Measurements from ENCODE around the gene CDK14.

The CDK14 gene

GRCh38 chr7:91083855-91084644 lies 487.9 kb downstream of the CDK14 start:
- Histone ChIP-seq H3K79me2 (ENCODE audit: low read length) (no peaks in the 10 kb centered on the region), H3K36me3 (replicated peaks; ENCODE audit: low read depth, low read length) (no peaks in the 10 kb centered on the region), H3K4me3 (ENCODE audit: low read length) (no peak overlapping the region), H3K4me1 (ENCODE audit: low read length) (peaks cover 10% of the 10 kb centered on the region), H3K27me3 (ENCODE audit: low read depth, low read length) (peaks cover 5% of the 10 kb centered on the region; the same call in 1 of the 2 replicates), H3K9ac (ENCODE audit: low read length) (no peak overlapping the region), H3K4me2 (ENCODE audit: low read length) (no peak overlapping the region), H4K20me1 (ENCODE audit: insufficient read depth, low read length) (no peaks in the 10 kb centered on the region), H2AFZ (ENCODE audit: low read depth, low read length) (no peak overlapping the region), H3K9me3 (ENCODE audit: insufficient read depth, low read length) (no peaks in the 10 kb centered on the region), H3K27ac (ENCODE audit: low read length) (no peak overlapping the region)
- TF ChIP-seq CTCF (IDR thresholded peaks at IDR 0.05; ENCODE audit: low read depth, low read length) (no peak), EZH2phosphoT487 (IDR thresholded peaks at IDR 0.05; ENCODE audit: low read depth) (no peak)

- no peak overlapping the region for H3K4me2 ChIP-seq (ENCODE audit: low read length)
- no peak overlapping the region for H2AFZ ChIP-seq (ENCODE audit: low read depth, low read length)
- no peaks in the 10 kb centered on the region for H3K79me2 ChIP-seq (ENCODE audit: low read length)
- peaks cover 5% of the 10 kb centered on the region; the same call in 1 of the 2 replicates for H3K27me3 ChIP-seq (ENCODE audit: low read depth, low read length)
- H3K27ac ChIP-seq (ENCODE audit: low read length) = no peak overlapping the region
- no peaks in the 10 kb centered on the region for H4K20me1 ChIP-seq (ENCODE audit: insufficient read depth, low read length)
- no peaks in the 10 kb centered on the region for H3K9me3 ChIP-seq (ENCODE audit: insufficient read depth, low read length)
- no peak overlapping the region for H3K4me3 ChIP-seq (ENCODE audit: low read length)
- H3K9ac ChIP-seq (ENCODE audit: low read length) = no peak overlapping the region
- no peaks in the 10 kb centered on the region for H3K36me3 ChIP-seq (replicated peaks; ENCODE audit: low read depth, low read length)
- no peak for TF ChIP-seq EZH2phosphoT487 (IDR thresholded peaks at IDR 0.05; ENCODE audit: low read depth)
- TF ChIP-seq CTCF (IDR thresholded peaks at IDR 0.05; ENCODE audit: low read depth, low read length) = no peak
- H3K4me1 ChIP-seq (ENCODE audit: low read length) = peaks cover 14% of the 10 kb centered on the region
Observed at GRCh38 chr7:91085175-91085574, 489.1 kb downstream of the CDK14 start.

- no peak overlapping the region for H3K27ac ChIP-seq (ENCODE audit: low read length)
- TF ChIP-seq EZH2phosphoT487 (IDR thresholded peaks at IDR 0.05; ENCODE audit: low read depth) (no peak), CTCF (IDR thresholded peaks at IDR 0.05; ENCODE audit: low read depth, low read length) (no peak)
- no peaks in the 10 kb centered on the region for H3K9me3 ChIP-seq (ENCODE audit: insufficient read depth, low read length)
Observed at GRCh38 chr7:91086200-91086599, 490.1 kb downstream of the CDK14 start.

GRCh38 chr7:91088156-91088555 lies 492.0 kb downstream of the CDK14 start:
- no peak for TF ChIP-seq EZH2phosphoT487 (IDR thresholded peaks at IDR 0.05; ENCODE audit: low read depth)
- TF ChIP-seq CTCF (IDR thresholded peaks at IDR 0.05; ENCODE audit: low read depth, low read length) = no peak
- no peaks in the 10 kb centered on the region for H3K27me3 ChIP-seq (ENCODE audit: low read depth, low read length)
- no peak overlapping the region for H3K4me2 ChIP-seq (ENCODE audit: low read length)
- H3K4me3 ChIP-seq (ENCODE audit: low read length) = no peak overlapping the region
- H3K36me3 ChIP-seq (replicated peaks; ENCODE audit: low read depth, low read length) = no peaks in the 10 kb centered on the region
- H3K9ac ChIP-seq (ENCODE audit: low read length) = no peak overlapping the region
- H3K9me3 ChIP-seq (ENCODE audit: insufficient read depth, low read length) = no peaks in the 10 kb centered on the region
- H3K27ac ChIP-seq (ENCODE audit: low read length) = no peak overlapping the region
- H2AFZ ChIP-seq (ENCODE audit: low read depth, low read length) = no peak overlapping the region
- no peaks in the 10 kb centered on the region for H3K79me2 ChIP-seq (ENCODE audit: low read length)
- H3K4me1 ChIP-seq (ENCODE audit: low read length) = 0 out of 2 replicates have a peak, but pooled peaks cover 3% of the 10 kb centered on the region
- H4K20me1 ChIP-seq (ENCODE audit: insufficient read depth, low read length) = no peaks in the 10 kb centered on the region

More at GRCh38 chr7:91086200-91086599, 490.1 kb downstream of the CDK14 start:
- Histone ChIP-seq H3K27me3 (ENCODE audit: low read depth, low read length) (peaks cover 2% of the 10 kb centered on the region; the same call in 1 of the 2 replicates), H3K79me2 (ENCODE audit: low read length) (no peaks in the 10 kb centered on the region), H3K4me1 (ENCODE audit: low read length) (peaks cover 14% of the 10 kb centered on the region), H3K4me2 (ENCODE audit: low read length) (no peak overlapping the region), H3K9ac (ENCODE audit: low read length) (no peak overlapping the region), H3K36me3 (replicated peaks; ENCODE audit: low read depth, low read length) (no peaks in the 10 kb centered on the region), H4K20me1 (ENCODE audit: insufficient read depth, low read length) (no peaks in the 10 kb centered on the region), H3K4me3 (ENCODE audit: low read length) (no peak overlapping the region), H2AFZ (ENCODE audit: low read depth, low read length) (no peak overlapping the region)

Data from OCI-LY3 (cell line).